Measurements from ENCODE around the gene HTATIP2.
A peak's percentile ranks its signal among the peaks of the same experiment; 100 is the strongest.

HTATIP2 gene

GRCh38 chr11:20363500-20364340 lies at the start of gene HTATIP2:
HTATIP2 (plus strand) TSS chr11:20363714; CDS start chr11:20364238, 524 bp downstream.
- peak within 1 kb of the TSS; percentile 71 for H3K4me3 ChIP-seq (ENCODE audit: low read depth, low read length)
- no peak for TF ChIP-seq CTCF (IDR thresholded peaks at IDR 0.05; ENCODE audit: low read depth, low read length)

GRCh38 chr11:20315800-20316199 lies 47.7 kb upstream of the HTATIP2 start:
- TF ChIP-seq CTCF (IDR thresholded peaks at IDR 0.05; ENCODE audit: low read depth, low read length), result no peak
- no peak overlapping the region for H3K4me3 ChIP-seq (ENCODE audit: low read depth, low read length)

GRCh38 chr11:20321177-20321576 lies 42.3 kb upstream of the HTATIP2 start:
- no peak for TF ChIP-seq CTCF (IDR thresholded peaks at IDR 0.05; ENCODE audit: low read depth, low read length)
- no peak overlapping the region for H3K4me3 ChIP-seq (ENCODE audit: low read depth, low read length)

GRCh38 chr11:20327377-20327935 lies 36.1 kb upstream of the HTATIP2 start:
- no peak for TF ChIP-seq CTCF (IDR thresholded peaks at IDR 0.05; ENCODE audit: low read depth, low read length)
- no peak overlapping the region for H3K4me3 ChIP-seq (ENCODE audit: low read depth, low read length)

GRCh38 chr11:20336056-20336455 lies 27.5 kb upstream of the HTATIP2 start:
- TF ChIP-seq CTCF (IDR thresholded peaks at IDR 0.05; ENCODE audit: low read depth, low read length), result no peak
- no peak overlapping the region for H3K4me3 ChIP-seq (ENCODE audit: low read depth, low read length)

- no peak overlapping the region for H3K4me3 ChIP-seq (ENCODE audit: low read depth, low read length)
- peak; percentile 22; the same call in 1 of the 2 replicates for TF ChIP-seq CTCF (IDR thresholded peaks at IDR 0.05; ENCODE audit: low read depth, low read length)
Measured at GRCh38 chr11:20337526-20338154, 25.9 kb upstream of the HTATIP2 start.
